GM12873 (cell line): ENCODE results near the gene ATOH1.

Experiments used
- CTCF ChIP-seq: IDR thresholded peaks from 2 replicates; pipeline ENCODE4 v1.5.1; 2012; ENCODE audit warnings: low read depth, mild to moderate bottlenecking, moderate library complexity, low read length, control low read depth; ENCODE audit not compliant: insufficient read depth; ENCODE audit errors: missing control alignments

The ATOH1 gene

GRCh38 chr4:93827272-93827947 lies 1.1 kb upstream of the ATOH1 start:
- TF ChIP-seq CTCF, result no peak

GRCh38 chr4:93828995-93829819 lies 654 bp downstream of the ATOH1 start:
- no peak for TF ChIP-seq CTCF

GRCh38 chr4:93829820-93830687 lies 1.5 kb downstream of the ATOH1 start:
- TF ChIP-seq CTCF, result no peak

- no peak for TF ChIP-seq CTCF
These were observed 3.4 kb downstream of the ATOH1 start for GRCh38 chr4:93831716-93832496.

GRCh38 chr4:93834249-93835066 lies 5.9 kb downstream of the ATOH1 start:
- no peak for TF ChIP-seq CTCF

- TF ChIP-seq CTCF, result no peak
These were observed 7.4 kb downstream of the ATOH1 start for GRCh38 chr4:93835929-93836328.
